ENCODE measurements around the gene RNF41.
"Not testable (repeated sequence)": the region's sequence is repeated elsewhere in the genome, so short reads cannot be mapped to it uniquely, and the experiment has no call there.

RNF41 gene

DNA sequence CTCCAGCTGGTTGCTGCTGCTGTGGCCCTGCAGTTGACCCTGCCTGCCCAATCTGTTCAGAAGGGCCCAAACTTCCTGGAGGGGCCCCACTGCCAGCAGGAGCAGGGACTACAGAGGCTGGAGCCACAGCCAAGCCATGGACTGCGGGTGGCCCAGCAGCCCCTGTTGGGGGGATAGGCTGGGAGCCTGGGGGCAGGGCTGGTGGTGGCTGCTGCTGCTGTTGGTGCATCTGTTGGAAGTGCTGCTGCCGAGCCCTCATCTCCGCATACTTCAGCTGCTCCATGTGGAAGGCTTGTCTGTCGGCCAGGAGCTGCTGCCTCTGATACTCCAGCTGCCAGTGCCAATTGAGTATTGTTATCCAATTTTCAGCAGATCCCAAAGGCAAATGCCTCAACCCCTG lies 56.4 kb downstream of the RNF41 start:
- DNase-seq (ENCODE audit: low read depth): no peak

DNA sequence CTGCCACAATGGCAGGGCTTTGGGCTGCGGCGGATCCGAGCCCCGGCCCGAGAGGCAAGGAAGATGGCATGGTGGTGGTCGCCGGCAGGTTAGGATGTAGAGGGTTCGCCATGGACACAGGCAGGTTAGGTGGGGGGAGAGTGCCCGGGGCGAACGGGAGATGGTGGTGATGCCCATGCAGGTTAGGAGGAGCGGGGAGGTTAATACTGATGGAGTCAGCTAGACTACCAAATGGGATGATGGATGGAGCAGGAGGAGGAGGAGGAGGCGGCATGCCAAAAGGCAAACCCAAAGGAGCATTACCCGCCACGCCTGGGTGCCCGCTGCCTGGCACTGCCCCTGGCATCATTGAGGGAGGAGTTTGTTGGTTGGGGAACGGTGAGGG lies 57.4 kb downstream of the RNF41 start:
- DNase-seq (ENCODE audit: low read depth): no peak

DNA sequence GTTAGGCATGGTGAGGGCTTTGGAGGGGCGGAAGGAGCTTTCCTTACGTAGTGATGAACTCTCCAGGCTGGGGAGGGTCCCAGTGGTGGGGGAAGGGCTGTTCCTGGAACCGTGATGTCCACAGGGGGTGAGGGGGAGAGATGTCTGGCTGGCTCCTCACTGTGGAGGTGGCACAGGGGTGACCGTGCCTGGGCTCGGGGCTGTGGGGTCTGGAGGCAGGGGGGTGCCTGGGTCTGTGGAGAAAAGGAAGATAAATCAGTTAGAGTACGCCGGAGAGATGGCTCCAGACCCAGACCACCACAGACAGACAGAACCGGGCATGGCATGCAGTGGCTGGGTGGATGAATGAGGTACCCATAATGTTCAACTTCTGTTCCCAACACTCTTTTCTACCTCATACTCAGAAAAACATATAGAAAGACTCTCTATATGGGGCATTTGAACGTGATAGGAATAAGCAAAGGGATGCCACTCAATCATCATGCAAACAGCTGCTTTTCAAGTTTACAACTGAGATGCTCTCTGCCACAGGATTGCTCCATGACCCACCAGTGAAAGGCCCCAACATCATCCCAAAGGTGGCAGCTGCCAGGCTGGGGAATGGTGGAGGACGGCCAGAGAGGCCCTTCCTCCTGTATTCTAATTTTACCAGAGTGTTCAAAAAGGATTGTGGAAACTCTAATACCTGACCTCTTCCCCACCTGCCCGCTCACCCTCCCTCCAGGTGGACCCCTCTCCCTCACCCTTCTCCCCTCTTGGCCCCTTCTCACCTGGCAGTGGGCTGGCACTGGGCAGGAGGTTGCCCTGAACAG lies 58.0 kb downstream of the RNF41 start:
- DNase-seq (ENCODE audit: low read depth): no peak

DNA sequence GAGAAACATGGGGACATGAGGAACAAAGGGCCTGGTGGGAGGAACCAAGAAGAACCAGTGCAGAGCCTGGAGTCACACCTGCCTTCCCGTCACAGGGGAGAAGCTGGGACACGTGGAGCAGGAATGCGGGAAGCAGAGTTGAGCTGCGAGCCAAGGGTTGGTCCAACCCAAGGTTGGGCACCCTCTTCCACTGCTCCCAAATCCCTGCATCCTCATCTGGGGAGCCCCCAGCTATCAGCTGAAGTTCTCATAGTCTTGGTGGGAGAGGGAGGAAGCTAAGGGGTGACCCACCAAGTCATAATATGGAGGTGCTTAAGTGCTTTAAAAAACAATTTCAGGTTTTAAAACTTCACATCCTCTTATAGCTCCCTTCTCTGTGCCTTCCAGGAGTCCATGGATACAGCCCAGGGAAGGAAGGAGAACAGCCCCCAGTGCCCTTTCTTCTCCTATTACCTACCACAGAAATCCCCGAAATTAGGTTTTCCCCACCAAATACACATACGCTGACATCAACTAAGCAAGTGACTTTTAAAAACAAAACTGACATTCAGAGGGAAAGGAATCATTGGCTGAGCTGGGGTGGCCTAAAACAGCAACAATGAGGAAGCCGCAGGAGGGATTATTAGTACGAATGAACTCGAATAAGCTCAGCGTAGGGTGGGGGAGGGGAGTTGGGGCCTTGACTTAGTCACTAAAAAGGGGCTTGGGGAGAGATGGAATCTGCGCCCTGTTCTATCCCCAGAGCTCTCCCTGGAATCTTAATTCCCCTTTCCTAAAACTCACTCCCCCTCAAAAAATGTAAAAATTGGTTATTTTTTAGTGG lies 59.0 kb downstream of the RNF41 start:
- no peak for DNase-seq (ENCODE audit: low read depth)

DNA sequence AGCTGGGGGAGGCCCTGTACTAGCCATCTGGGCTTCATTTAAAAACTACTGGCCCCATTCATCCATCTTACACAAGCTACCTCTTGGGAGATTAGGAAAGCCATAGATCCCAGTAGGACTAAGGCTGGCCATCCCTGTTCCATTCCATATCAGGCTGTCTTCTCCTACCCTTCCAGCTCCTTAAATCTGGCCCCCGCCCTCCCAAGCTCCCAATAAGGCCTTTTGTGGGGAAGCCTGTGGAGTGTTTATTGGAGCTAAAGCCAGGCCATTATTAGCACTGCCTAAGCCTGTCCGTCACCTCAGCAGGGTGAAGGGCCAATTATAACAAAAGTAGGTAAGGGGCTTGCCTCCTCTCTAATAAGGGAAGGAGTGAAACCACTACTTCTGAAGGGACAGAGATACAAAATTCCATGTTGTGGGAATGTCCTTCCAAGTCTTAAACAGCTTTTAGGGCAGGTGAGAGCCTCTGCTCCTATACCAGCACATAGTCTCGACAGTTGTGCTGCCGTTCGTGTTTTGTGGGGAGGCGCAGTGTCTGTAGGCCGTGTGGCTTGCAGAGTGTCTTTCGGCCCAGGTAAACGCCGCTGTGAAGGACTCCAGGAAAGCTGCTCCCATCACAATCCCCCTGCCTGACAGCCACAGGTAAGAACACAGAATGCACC lies 59.9 kb downstream of the RNF41 start:
- DNase-seq (ENCODE audit: low read depth): no peak

DNA sequence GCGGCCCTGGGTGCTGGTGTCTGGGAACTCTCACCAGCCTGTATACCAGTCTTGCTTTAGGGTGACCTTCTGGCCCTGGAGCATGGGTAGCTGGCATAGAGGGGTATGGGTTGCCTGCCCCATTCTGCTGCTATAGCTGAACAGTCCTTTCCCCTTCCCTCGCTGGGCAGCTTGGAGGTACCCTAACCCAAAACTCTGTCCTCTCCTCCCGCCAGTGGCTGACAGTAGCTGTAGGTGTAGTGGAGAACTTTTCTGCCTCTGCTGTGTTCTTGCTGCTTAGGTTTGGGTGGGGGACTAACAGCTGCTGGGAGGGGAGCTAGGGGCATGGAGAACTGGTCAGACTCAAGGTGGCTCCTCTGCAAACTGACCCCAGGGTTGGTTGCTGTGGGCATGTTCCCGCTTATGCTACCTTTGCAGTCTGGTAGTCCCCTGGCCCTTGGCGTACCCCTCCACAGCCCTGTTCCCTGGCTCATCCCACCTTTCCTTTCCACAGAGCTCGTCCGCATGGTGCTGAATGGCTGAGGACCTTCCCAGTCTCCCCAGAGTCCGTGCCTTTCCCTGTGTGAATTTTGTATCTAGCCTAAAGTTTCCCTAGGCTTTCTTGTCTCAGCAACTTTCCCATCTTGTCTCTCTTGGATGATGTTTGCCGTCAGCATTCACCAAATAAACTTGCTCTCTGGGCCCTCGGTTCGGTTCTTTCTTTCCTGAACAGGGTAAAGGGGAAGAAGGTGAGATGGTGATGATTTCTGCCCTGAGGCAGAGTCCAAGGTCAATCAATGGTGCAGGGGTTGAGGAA lies 60.6 kb downstream of the RNF41 start:
- DNase-seq (ENCODE audit: low read depth): no peak

DNA sequence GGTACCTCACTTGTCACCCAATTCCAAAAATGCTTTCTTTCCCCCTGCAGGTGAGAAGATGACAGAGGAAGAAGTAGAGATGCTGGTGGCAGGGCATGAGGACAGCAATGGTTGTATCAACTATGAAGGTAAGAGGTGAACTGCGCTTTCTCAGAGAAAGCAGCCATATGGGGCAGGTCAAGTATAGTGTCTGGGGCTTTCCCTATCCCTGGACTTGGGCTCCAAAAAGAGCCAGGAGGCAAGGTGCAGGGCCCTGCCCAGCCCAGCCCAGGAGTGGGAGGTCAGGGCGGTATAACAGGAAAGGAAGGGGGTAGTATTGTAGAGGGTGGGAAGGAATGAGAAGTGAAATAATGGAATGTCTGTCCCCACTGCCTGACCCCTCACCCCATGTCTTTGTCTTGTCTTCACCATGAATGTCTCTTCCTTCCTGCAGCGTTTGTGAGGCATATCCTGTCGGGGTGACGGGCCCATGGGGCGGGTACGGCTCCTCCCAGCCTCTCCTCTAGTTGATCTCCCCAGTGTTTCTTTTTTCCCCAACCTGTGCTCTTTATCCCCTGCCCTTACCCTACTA lies 61.4 kb downstream of the RNF41 start:
- DNase-seq (ENCODE audit: low read depth): peak; percentile 15

DNA sequence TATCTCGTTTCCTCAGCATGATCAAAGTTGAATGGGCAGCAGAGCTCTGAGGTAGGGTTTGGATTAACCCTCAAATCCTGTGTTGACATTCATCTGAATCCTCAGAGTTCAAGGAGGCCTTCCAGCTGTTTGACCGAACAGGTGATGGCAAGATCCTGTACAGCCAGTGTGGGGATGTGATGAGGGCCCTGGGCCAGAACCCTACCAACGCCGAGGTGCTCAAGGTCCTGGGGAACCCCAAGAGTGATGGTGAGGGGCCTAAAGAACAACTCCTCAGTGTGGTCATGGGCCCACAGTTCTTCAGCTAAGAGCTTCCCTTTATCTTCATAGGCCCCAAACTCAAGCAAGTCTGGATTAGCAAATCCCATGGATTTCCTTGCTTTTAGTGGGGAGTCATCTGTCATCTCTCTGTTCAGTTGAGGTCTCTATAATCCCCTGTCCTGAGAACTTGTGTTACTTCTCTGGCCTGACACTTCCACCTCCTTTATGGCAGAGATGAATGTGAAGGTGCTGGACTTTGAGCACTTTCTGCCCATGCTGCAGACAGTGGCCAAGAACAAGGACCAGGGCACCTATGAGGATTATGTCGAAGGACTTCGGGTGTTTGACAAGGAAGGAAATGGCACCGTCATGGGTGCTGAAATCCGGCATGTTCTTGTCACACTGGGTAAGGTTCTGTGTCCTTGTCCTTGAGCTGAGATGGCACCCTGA lies 62.1 kb downstream of the RNF41 start:
- no peak for DNase-seq (ENCODE audit: low read depth)

DNA sequence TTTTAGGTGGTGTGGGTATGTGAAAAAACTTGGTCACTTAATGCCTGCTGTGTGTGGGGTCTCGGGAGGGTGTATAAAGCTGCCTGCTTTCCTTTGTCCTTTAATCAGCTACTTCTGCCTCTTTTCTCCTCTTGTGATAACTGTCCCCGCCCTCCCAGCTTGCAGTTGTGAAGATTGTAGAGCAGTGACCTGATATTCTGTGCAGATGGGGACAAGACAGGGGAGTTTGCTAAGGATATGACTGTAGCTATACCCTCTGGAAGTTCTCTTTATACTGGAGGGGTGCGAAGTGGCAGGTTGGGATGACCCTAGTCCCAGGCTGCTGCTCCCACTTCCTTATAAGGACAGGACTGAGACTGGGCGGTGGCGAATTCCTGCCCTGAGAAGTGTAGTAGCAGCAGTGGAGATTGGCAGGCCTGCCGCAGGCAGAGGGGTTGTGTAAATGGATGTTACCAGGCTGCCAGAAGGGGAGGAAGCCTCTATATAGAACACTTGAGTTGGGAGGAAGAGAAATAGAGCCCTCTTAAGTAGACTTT lies 62.7 kb downstream of the RNF41 start:
- no peak for DNase-seq (ENCODE audit: low read depth)

DNA sequence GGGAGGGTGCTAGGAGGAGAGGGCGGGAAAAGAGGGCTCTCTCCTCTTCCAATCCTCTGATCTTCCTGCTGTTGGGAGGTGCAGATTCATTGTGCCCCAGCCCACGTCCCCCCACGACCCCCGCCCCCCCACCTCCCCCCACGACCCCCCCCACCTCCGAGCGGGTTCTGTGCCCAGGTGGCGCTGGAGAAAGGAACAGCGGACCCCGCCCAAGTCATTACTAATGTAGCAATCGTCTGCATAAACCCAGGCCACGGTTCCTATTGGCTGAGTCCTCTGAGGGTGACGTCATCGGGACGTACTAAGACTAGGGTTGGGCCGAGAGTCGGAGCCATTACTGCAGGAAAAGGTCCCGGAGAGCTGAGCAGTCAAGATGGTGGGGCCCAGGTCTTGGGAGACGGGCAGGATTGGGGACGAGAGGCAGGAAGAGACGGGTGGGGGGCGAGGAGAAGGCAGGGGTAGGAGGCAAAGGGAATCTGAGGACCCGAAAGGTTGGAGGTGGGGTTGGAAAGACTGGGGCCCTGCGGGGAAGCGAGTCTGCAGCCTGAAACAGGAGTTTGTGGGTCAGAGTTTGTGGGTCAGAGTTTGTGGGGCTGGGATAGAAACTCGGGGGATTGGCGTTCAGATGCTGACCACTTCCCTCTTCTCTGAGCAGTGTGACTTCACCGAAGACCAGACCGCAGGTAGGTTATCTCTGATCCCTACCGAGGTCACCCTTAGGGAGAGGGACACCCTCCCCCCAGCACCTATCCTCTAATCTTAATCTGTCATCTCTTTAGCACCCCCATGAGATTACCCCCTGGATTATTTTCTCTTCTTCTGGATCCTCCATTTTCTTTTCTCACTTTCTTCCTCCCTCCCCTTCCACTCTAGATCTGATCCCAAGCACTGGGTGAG lies 63.4 kb downstream of the RNF41 start, which contains the start of gene MYL6:
Gene MYL6, plus strand, starts transcription at position 331 of the 897 bp plus-strand sequence. Its CDS starts 43 bp downstream, at position 374.
- peak; percentile 72 for DNase-seq (ENCODE audit: low read depth)

DNA sequence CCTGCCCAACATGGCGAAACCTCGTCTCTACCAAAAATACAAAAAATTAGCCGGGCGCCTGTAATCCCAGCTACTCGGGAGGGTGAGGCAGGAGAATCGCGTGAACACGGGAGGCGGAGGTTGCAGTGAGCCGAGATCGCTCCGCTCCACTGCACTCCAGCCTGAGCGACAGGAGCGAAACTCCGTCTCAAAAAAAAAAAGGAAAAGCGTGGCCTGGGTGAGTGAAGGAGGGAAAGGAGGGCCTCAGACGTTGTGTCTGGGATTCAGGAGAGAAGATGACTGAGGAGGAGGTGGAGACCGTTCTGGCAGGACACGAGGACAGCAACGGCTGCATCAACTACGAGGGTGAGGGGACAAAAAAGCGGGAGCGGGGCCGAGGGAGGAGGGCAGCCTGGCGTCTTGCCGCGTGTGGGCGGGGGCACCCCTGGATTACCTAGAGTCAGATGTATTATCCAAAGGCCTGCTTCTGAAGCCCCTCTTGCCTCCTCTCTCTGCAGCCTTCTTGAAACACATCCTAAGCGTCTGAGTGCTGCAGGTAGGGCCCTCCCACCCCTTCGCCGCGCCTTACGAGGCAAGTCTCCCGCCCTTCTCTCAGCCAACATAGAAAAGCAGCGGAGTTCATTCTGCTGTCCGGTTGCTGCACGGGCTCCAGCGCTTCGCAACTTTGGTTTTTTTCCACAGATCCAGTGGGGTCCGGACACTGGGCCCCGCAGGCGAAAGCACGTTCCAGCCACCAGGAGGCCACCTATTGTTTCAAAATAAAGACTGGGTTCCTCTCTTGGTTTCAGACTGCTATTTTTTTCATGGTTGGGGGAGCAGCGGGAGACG lies 64.3 kb downstream of the RNF41 start:
- DNase-seq (ENCODE audit: low read depth): peak; percentile 12

DNA sequence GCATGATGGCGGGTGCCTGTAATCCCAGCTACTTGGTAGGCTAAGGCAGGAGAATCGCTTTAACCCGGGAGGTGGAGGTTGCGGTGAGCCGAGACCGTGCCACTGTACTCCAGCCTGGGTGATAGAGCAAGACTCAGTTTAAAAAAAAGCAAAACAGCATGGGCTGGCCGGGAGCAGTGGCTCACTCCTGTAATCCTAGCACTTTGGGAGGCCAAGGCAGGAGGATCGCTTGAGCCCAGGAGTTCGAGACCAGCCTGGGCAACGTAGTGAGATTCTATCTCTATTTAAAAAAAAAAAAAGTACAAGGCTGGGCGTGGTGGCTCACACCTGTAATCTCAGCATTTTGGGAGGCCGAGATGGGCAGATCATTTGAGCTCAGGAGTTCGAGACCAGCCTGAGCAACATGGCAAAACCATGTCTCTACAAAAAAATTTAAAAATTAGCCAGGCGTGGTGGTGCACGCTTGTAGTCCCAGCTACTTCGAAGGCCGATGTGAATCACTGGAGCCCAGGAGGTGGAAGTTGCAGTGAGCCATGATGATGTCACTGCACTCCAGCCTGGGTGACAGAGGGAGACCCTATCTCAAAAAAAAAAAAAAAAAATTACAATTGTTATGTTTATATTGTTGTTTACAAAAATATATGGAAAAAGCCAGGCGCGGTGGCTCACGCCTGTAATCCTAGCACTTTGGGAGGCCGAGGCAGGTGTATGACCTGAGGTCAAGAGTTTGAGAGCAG lies 65.1 kb downstream of the RNF41 start:
- DNase-seq (ENCODE audit: low read depth): not testable (repeated sequence)

DNA sequence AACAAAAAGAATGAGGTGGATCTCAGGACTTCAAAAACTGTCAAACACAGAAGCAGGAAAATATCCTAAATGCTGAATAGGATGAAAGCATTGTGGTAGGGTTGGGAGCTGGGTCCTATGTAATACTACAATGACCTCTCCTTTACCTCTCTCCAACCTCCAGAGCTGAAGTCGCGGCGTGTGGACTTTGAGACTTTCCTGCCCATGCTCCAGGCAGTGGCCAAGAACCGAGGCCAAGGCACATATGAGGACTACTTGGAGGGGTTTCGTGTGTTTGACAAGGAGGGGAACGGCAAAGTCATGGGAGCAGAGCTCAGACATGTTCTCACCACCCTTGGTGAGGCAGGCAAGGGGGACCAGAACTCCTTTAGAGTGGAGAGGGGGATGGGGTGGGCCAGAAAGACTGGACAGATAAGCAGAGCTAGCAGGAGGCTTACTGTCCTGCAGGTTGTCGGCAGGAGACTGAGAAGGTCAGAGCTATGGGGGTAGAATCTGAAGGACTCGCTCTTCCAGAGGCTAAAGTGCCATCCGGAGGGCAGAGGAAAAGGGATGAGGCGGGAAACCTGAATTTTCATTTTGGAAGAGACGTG lies 66.4 kb downstream of the RNF41 start:
- no peak for DNase-seq (ENCODE audit: low read depth)

DNA sequence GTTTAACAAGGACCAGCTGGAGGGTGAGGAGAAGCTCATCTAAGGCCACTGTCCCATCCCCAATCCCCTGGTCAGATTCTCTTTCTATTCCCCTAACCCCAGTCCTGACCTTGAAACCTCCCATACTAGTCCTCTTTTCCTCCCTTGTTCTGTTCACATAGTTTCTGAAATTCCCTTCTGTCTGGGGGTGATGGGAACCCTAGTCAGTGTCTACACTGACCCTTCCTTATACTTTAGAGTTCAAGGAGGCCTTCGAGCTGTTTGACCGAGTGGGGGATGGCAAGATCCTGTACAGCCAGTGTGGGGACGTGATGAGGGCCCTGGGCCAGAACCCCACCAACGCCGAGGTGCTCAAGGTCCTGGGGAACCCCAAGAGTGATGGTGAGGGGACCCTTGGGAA lies 66.9 kb downstream of the RNF41 start:
- no peak for DNase-seq (ENCODE audit: low read depth)

DNA sequence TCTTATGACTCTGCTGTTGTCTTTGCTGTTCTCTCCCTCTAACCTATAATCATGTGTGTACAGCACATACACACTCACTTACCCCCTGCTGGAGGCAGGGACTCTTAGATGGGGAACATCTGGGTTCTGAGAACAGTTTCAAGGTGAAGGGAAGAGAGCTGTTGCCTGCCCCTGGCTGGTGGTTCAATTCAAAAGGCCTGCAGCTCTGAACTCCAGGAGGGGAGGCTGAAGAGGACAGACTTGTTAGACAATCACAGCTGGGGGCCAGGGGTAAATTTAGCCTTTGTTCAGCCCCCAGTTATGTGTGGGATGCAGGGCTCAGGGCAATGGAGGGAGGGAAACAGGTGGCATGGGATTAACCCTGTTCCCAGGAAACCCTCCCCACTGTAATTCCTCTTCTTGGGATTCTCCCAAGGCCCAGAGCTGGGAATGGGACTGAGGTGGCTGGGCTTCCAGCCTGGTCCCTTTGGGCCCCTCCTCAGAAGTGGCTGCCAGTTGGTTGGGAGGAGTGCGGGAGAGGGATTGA lies 67.4 kb downstream of the RNF41 start:
- DNase-seq (ENCODE audit: low read depth): no peak

DNA sequence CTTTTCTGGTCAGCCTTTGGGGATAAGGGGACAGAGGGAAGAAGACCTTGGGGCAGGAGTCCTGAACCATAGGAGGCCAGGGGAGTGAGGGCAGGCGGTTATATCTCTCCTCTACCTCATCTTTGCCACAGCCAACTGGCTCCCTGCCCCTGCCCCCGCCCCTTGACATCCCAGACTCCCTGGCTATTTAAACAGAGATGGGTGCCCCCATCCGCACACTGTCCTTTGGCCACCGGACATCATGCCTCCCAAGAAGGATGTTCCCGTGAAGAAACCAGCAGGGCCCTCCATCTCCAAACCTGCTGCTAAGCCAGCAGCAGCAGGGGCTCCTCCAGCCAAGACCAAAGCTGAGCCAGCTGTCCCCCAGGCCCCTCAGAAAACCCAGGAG lies 68.0 kb downstream of the RNF41 start:
- no peak for DNase-seq (ENCODE audit: low read depth)

All from stimulated activated CD8-positive, alpha-beta memory T cell treated with anti-CD3 and anti-CD28 coated beads, Interleukin-12 subunit alpha, Interleukin-12 subunit beta, amount 100 ng/mL, for 4 hours (primary cell).